Testis (tissue), 2 donors: ENCODE results near the gene FAM131B.

Experiments used
- CTCF ChIP-seq, 3 experiments: fragments of 450-650 bp in 2 of 3; fragments of 200-600 bp in 1 of 3; sonication (generic) in 1 of 3; IDR thresholded peaks; one replicate each; pipeline ENCODE4 v1.5.1; 2016 to 2019; ENCODE audit warnings: antibody characterized with exemption in 3 of 3, mild to moderate bottlenecking in 2 of 3, moderate library complexity in 1 of 3
- POLR2A ChIP-seq: fragments of 450-650 bp; IDR thresholded peaks from one replicate; pipeline ENCODE4 v1.6.1; 2017; ENCODE audit warnings: antibody characterized with exemption, mild to moderate bottlenecking, moderate library complexity

GRCh38 chr7:143315776-143316175 lies 46.7 kb downstream of the FAM131B start, which contains the start of gene CLCN1:
- TF ChIP-seq CTCF (IDR thresholded peaks at IDR 0.05): no peak
- TF ChIP-seq POLR2A: no peak
